DOHH2 (cell line): Measurements from ENCODE around the gene SAP130.

Source experiments
- H3F3A ChIP-seq: fragments of 200-600 bp; sonication (generic), shearing (Covaris generic); 2 replicates; pipeline ENCODE4 v1.6.0; 2016; ENCODE audit warnings: antibody characterized with exemption, mild to moderate bottlenecking; ENCODE audit not compliant: control insufficient read depth, insufficient read depth
- H3K27ac ChIP-seq: fragments of 200-600 bp; sonication (generic); 2 replicates; pipeline ENCODE4 v1.5.1; 2014; ENCODE audit warnings: low read depth, mild to moderate bottlenecking, low read length, moderate library complexity
- H3K27me3 ChIP-seq: fragments of 200-600 bp; sonication (generic); 2 replicates; pipeline ENCODE4 v1.6.1; 2014; ENCODE audit warnings: mild to moderate bottlenecking, low read length, mixed read lengths; ENCODE audit not compliant: control insufficient read depth
- H3K36me3 ChIP-seq: fragments of 200-600 bp; sonication (generic); 2 replicates; pipeline ENCODE4 v1.6.1; 2014; ENCODE audit warnings: mild to moderate bottlenecking, low read length, moderate library complexity, mixed read lengths; ENCODE audit not compliant: control insufficient read depth
- H3K4me1 ChIP-seq: fragments of 200-600 bp; sonication (generic); 2 replicates; pipeline ENCODE4 v1.6.1; 2014; ENCODE audit warnings: mild to moderate bottlenecking, low read length, mixed read lengths; ENCODE audit not compliant: control insufficient read depth
- H3K4me2 ChIP-seq: fragments of 200-600 bp; sonication (generic); 2 replicates; pipeline ENCODE4 v1.6.0; 2014; ENCODE audit warnings: mild to moderate bottlenecking, low read length, moderate library complexity
- H3K4me3 ChIP-seq: fragments of 200-600 bp; sonication (generic); 2 replicates; pipeline ENCODE4 v1.5.1; 2014; ENCODE audit warnings: mild to moderate bottlenecking, low read length, mixed read lengths
- H3K79me2 ChIP-seq: fragments of 200-600 bp; sonication (generic); 2 replicates; pipeline ENCODE4 v1.6.1; 2014; ENCODE audit warnings: mild to moderate bottlenecking, low read length, mixed read lengths; ENCODE audit not compliant: control insufficient read depth
- H3K9me2 ChIP-seq: fragments of 200-600 bp; sonication (generic); replicated peaks from 2 replicates; pipeline ENCODE4 v1.6.1; 2014; ENCODE audit warnings: mild to moderate bottlenecking, low read length, mixed read lengths; ENCODE audit not compliant: control insufficient read depth
- H3K9me3 ChIP-seq: fragments of 200-600 bp; sonication (generic); 2 replicates; pipeline ENCODE4 v1.6.1; 2014; ENCODE audit warnings: antibody characterized with exemption, low read length, mixed read lengths; ENCODE audit not compliant: control insufficient read depth, insufficient read depth
- H4K20me1 ChIP-seq: fragments of 200-600 bp; sonication (generic); 2 replicates; pipeline ENCODE4 v1.6.0; 2014; ENCODE audit warnings: low read depth, mild to moderate bottlenecking, antibody characterized with exemption, low read length, moderate library complexity; ENCODE audit not compliant: control insufficient read depth, insufficient read depth
- EZH2phosphoT487 ChIP-seq: fragments of 200-600 bp; sonication (generic); IDR thresholded peaks from 2 replicates; pipeline ENCODE4 v1.6.1; 2017; ENCODE audit warnings: borderline replicate concordance, mild to moderate bottlenecking, antibody characterized with exemption, low read length, moderate library complexity, mixed read lengths
- TF ChIP-seq, protein P1 (sequence below): fragments of 200-600 bp; sonication (generic); IDR thresholded peaks from one replicate; pipeline ENCODE4 v1.5.1; 2014; ENCODE audit warnings: antibody characterized with exemption, mild to moderate bottlenecking, low read depth, low read length; ENCODE audit not compliant: poor library complexity, severe bottlenecking

Gene SAP130

DNA sequence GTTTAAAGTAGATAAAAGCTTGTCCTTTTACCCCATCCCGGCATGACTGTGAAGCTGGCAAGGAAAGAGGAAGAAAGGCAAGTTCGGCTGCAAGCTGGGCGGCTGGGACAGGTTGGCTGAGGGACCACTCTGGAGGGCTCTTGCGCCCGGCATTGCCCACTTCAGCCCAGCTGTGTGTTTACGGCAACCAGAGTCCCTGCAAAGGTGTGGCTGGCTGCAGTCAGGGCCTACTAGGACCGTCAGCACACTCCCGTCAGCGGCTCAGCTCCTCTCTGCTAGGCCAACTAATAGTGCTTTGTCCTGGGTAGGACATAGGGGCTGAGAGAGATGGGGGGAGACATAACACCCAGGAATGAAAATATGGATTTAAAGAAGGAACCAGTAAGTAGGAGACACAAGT is 11.7 kb upstream of the SAP130 start:
- Histone ChIP-seq H3K27ac (no peak overlapping the region), H4K20me1 (no peaks in the 10 kb centered on the region), H3K9me3 (peaks cover 29% of the 10 kb centered on the region), H3K4me1 (no peaks in the 10 kb centered on the region), H3K4me2 (no peak overlapping the region), H3K79me2 (no peaks in the 10 kb centered on the region), H3F3A (no peaks in the 10 kb centered on the region), H3K27me3 (0 out of 2 replicates have a peak, but pooled peaks cover 3% of the 10 kb centered on the region), H3K36me3 (no peaks in the 10 kb centered on the region), H3K4me3 (no peak overlapping the region), H3K9me2 (no peaks in the 10 kb centered on the region)
- TF ChIP-seq, protein P1, sequence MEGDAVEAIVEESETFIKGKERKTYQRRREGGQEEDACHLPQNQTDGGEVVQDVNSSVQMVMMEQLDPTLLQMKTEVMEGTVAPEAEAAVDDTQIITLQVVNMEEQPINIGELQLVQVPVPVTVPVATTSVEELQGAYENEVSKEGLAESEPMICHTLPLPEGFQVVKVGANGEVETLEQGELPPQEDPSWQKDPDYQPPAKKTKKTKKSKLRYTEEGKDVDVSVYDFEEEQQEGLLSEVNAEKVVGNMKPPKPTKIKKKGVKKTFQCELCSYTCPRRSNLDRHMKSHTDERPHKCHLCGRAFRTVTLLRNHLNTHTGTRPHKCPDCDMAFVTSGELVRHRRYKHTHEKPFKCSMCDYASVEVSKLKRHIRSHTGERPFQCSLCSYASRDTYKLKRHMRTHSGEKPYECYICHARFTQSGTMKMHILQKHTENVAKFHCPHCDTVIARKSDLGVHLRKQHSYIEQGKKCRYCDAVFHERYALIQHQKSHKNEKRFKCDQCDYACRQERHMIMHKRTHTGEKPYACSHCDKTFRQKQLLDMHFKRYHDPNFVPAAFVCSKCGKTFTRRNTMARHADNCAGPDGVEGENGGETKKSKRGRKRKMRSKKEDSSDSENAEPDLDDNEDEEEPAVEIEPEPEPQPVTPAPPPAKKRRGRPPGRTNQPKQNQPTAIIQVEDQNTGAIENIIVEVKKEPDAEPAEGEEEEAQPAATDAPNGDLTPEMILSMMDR = no peak
- no peak for TF ChIP-seq EZH2phosphoT487

DNA sequence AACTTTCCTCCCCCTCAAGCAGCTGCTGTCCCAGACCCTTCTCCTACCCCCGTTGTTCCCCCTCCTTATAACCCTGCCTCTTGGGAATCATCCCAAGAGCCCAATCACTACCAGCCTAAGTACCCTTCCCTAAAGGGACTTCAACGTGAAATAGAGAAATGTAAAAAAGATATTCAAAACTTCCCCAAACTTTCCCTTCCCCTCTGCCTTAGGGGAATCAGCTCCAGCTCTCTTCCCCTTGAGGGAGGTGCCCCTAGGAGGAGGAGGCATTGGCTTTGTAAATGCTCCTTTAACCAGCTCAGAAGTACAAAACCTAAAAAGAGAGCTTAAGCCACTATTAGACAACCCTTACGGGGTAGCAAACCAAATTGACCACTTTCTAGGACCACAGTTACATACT is 10.6 kb upstream of the SAP130 start:
- Histone ChIP-seq H3K36me3 (no peaks in the 10 kb centered on the region), H3K4me2 (no peak overlapping the region), H3K9me2 (no peaks in the 10 kb centered on the region), H3K27ac (no peak overlapping the region), H3K9me3 (peaks cover 29% of the 10 kb centered on the region), H3F3A (no peaks in the 10 kb centered on the region), H3K27me3 (0 out of 2 replicates have a peak, but pooled peaks cover 3% of the 10 kb centered on the region), H4K20me1 (no peaks in the 10 kb centered on the region), H3K79me2 (no peaks in the 10 kb centered on the region), H3K4me3 (no peak overlapping the region), H3K4me1 (no peaks in the 10 kb centered on the region)
- no peak for TF ChIP-seq EZH2phosphoT487
- TF ChIP-seq, protein P1 = no peak

DNA sequence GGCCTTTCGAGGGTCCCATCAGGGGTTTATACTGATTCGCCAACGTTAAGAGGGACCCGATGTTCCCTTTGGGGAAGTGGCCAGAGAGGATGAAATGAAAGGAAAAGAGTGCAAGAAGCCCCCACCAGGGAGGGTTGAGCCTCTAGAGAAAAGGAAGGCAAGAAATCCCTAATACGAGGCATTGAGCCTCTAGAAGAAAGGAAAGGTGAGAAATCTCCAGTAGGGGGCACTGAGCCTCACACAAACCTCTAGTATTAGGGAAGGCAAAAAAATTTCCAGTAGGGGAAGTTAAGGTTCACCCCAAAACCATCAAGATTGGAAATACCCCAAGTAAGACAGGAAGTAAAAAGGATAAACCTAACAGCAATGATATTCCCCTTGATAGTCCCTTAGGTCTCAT is 9.8 kb upstream of the SAP130 start:
- Histone ChIP-seq H3K36me3 (no peaks in the 10 kb centered on the region), H3K4me1 (no peaks in the 10 kb centered on the region), H3K27ac (no peak overlapping the region), H4K20me1 (no peaks in the 10 kb centered on the region), H3K27me3 (0 out of 2 replicates have a peak, but pooled peaks cover 3% of the 10 kb centered on the region), H3K4me3 (no peak overlapping the region), H3K9me3 (peaks cover 27% of the 10 kb centered on the region), H3K4me2 (no peak overlapping the region), H3F3A (no peaks in the 10 kb centered on the region), H3K79me2 (no peaks in the 10 kb centered on the region), H3K9me2 (no peaks in the 10 kb centered on the region)
- TF ChIP-seq EZH2phosphoT487 = no peak
- TF ChIP-seq, protein P1 = peak; percentile 40
